K562 (cell line): Measurements from ENCODE around the gene PPDPF. TPM values are rescaled to one million over a fixed set of nuclear protein-coding genes. Genes with fewer than 3 reads are reported as not detected.
A peak's percentile ranks its signal among the peaks of the same experiment; 100 is the strongest.

ENCODE experiments used
- ASH1L ChIP-seq: fragments of 450-650 bp; IDR thresholded peaks from 2 replicates; pipeline ENCODE4 v1.6.1; 2018; ENCODE audit warnings: borderline replicate concordance, mild to moderate bottlenecking, low read depth; ENCODE audit not compliant: partially characterized antibody
- BACH1 ChIP-seq: fragments of 200-800 bp; sonication (Bioruptor generic); IDR thresholded peaks from 2 replicates; pipeline ENCODE4 v1.6.1; 2016; ENCODE audit warnings: missing genetic modification characterization, missing compliant biosample characterization
- CBFB ChIP-seq: sonication (generic); formaldehyde crosslinking; IDR thresholded peaks from 2 replicates; pipeline ENCODE4 v1.4.0; 2020; ENCODE audit warnings: mild to moderate bottlenecking, missing genetic modification reagents
- CEBPG ChIP-seq, 3 experiments: fragments of 200-800 bp in 1 of 3; sonication (Bioruptor generic) in 1 of 3; sonication (generic) in 1 of 3; formaldehyde crosslinking in 1 of 3; IDR thresholded peaks in 2 of 3; conservative IDR thresholded peaks in 1 of 3; 2 replicates each; pipeline versions ENCODE4 v1.6.1 to v1.8.0; 2016 to 2022; ENCODE audit warnings: missing compliant biosample characterization in 2 of 3, missing genetic modification characterization in 2 of 3, mild to moderate bottlenecking in 1 of 3, missing genetic modification reagents in 1 of 3
- CTCF ChIP-seq, 3 experiments: IDR thresholded peaks in 2 of 3; conservative IDR thresholded peaks in 1 of 3; 2 replicates each; pipeline ENCODE4 v1.5.1; 2011 to 2012; ENCODE audit warnings: low read length in 3 of 3, mild to moderate bottlenecking in 3 of 3, control low read depth in 2 of 3, improper control_type of control experiment in 1 of 3, inconsistent platforms in 1 of 3, low read depth in 1 of 3, mixed read lengths in 1 of 3, moderate library complexity in 1 of 3; ENCODE audit not compliant: insufficient read depth in 2 of 3
- CXXC5 ChIP-seq: fragments of 250-450 bp; sonication (Bioruptor Pico); IDR thresholded peaks from 2 replicates; pipeline ENCODE4 v1.8.0; 2022; ENCODE audit warnings: inconsistent platforms, mild to moderate bottlenecking, moderate library complexity
- KDM2B ChIP-seq: fragments of 250-450 bp; sonication (Bioruptor Pico); IDR thresholded peaks from 2 replicates; pipeline ENCODE4 v1.8.0; 2021; ENCODE audit warnings: mild to moderate bottlenecking, moderate library complexity
- PHB ChIP-seq: fragments of 250-450 bp; sonication (Bioruptor Pico); IDR thresholded peaks from 2 replicates; pipeline ENCODE4 v1.5.0; 2021
- RB1 ChIP-seq: fragments of 450-650 bp; IDR thresholded peaks from 2 replicates; pipeline ENCODE4 v1.6.1; 2017; ENCODE audit warnings: low read depth, mild to moderate bottlenecking
- SETDB1 ChIP-seq: IDR thresholded peaks from one replicate; pipeline ENCODE4 v1.6.1; 2012; ENCODE audit warnings: low read length, control low read depth, inconsistent platforms
- TEAD4 ChIP-seq, 2 experiments: sonication (generic) in 1 of 2; formaldehyde crosslinking in 1 of 2; IDR thresholded peaks; 2 replicates each; pipeline versions ENCODE4 v1.6.1 to v1.8.0; 2012 to 2022; ENCODE audit warnings: borderline replicate concordance in 1 of 2, inconsistent platforms in 1 of 2, low read length in 1 of 2, mild to moderate bottlenecking in 1 of 2, missing genetic modification reagents in 1 of 2
- ZNF668 ChIP-seq: fragments of 250-450 bp; sonication (Bioruptor Pico); IDR thresholded peaks from 2 replicates; pipeline ENCODE4 v1.8.0; 2022; ENCODE audit warnings: mild to moderate bottlenecking, inconsistent platforms
- polyA plus RNA-seq, 8 experiments: library from polyadenylated mRNA; depleted of rRNA in 4 of 8; stranded (reverse) in 5 of 8; unstranded in 3 of 8; fragments of >200 nt; fragmentation: Nextera tagmentation in 2 of 8; fragmentation: Illumina TruSeq in 1 of 8; extraction: Ambion mirVana in 2 of 8; extraction: Trizol in 1 of 8; gene quantifications; 2 replicates each; pipeline versions ENCODE4 v1.2.1 to v1.2.3, GENCODE V29; 2011 to 2014; ENCODE audit warnings: inconsistent platforms in 1 of 8, missing spikeins in 1 of 8
- total RNA-seq, 7 experiments: library from RNA; depleted of rRNA in 6 of 7; stranded (reverse); fragments of >200 nt in 6 of 7; fragmentation: Illumina TruSeq in 2 of 7; extraction: Trizol in 2 of 7; gene quantifications; 2 replicates each; pipeline versions ENCODE4 v1.2.1 to v1.2.3, GENCODE V29; 2011 to 2021; ENCODE audit warnings: low replicate concordance in 1 of 7

Gene PPDPF
- total and polyA plus RNA-seq, 9 of the 15 experiments (the other 6 are each of a cell fraction or from before 2014, with no cell fraction given), result 0.77 to 233 (median 10.5) TPM

DNA sequence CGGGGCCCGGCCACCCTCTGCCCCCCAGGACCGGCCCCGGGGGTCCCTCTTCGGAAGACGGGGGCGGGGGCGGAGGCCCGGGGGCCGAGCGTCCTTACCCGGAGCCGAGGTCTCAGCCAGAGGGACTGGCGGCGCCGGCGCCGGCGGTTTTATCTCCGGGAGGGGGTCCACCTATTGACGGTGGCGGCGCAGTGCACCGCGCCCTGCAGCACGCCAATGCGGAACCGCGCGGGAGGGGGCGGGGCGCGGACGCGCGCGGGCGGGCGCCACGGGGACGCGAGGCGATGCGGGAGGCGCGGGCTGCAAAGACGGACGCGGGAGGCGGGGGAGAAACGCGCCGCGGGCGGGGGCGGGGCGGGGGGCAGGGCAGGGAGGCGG is 21.6 kb upstream of the PPDPF start, which contains the start of gene EEF1A2 (continued):
- TF ChIP-seq CBFB (CRISPR knock-in tag) (no peak), KDM2B (peak; percentile 52; the same call in 1 of the 2 replicates), ZNF668 (CRISPR knock-in tag) (no peak), TEAD4 (IDR thresholded peaks at IDR 0.05; ENCODE audit: low read length) (no peak), TEAD4 (CRISPR knock-in tag; IDR thresholded peaks at IDR 0.05; ENCODE audit: borderline replicate concordance) (no peak), ASH1L (no peak), PHB (CRISPR knock-in tag) (no peak), SETDB1 (no peak), CEBPG (CRISPR knock-in tag; IDR thresholded peaks at IDR 0.05) (no peak), CEBPG (tag; conservative IDR thresholded peaks at IDR 0.05 in 1 of 2, IDR thresholded peaks at IDR 0.05 in 1 of 2) (no peak), CXXC5 (peak; percentile 81), CTCF (IDR thresholded peaks at IDR 0.05 in 2 of 3, conservative IDR thresholded peaks at IDR 0.05 in 1 of 3; ENCODE audit: insufficient read depth in 2 of 3, low read depth in 1 of 3, low read length in 3 of 3) (peak in 2 of 3 experiments; percentile 38 to 53; a peak in 3 of 6 replicates), RB1 (peak; percentile 67; the same call in 1 of the 2 replicates), BACH1 (tag) (no peak)
